ENCODE data around the gene PFDN1. TPM values are rescaled to one million over a fixed set of nuclear protein-coding genes. Genes with fewer than 3 reads are reported as not detected.

PFDN1 gene
- total and polyA plus RNA-seq, 8 donors: 45.7 to 98.9 (median 87.3) TPM

DNA sequence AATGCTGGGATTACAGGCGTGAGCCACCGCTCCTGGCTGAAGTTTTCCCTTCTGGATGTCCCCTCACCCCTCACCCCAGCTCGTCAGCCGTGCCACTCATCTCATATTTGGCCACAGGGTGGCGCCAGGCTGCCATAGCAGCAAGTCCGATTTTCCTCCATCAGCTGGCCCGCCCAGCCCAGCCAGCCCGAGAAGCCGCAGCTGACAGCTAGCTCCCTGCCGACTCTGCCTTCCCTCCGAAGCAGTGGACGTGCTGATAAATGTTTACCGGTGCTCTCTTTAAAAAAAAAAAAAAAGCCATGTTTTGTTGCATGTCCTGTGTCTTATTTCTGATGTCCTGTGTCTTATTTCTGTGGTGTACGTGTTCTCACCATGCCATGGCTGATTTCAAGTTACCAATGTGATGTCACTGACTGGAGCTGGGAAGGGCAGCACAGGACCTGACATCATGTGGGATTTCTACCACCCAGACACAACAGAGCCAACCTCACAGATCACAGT, 58.3 kb downstream of the PFDN1 start:
- DNase-seq: peak; percentile 60 to 97 (median 92)
- peak; percentile 79 for ATAC-seq
- intact Hi-C loops (cut with DNase I): loop anchor here (5.0 to 10.0 kb wide), 2 partner anchors 100 to 108 kb away; partner anchors contain the start of gene HBEGF (in 1 of the 2)
- Histone ChIP-seq H3K4me1 (peaks cover 30 to 59% of the 10 kb centered on the region in 2 donors), H3K4me3 (no peak overlapping the region), H3K27ac (peak overlapping the region in 1 of 2 donors; percentile 66), H3K27me3 (no peaks in the 10 kb centered on the region), H3K36me3 (peaks cover 0 to 51% of the 10 kb centered on the region in 2 donors), H3K9me3 (no peaks in the 10 kb centered on the region)
- TF ChIP-seq, protein P1, sequence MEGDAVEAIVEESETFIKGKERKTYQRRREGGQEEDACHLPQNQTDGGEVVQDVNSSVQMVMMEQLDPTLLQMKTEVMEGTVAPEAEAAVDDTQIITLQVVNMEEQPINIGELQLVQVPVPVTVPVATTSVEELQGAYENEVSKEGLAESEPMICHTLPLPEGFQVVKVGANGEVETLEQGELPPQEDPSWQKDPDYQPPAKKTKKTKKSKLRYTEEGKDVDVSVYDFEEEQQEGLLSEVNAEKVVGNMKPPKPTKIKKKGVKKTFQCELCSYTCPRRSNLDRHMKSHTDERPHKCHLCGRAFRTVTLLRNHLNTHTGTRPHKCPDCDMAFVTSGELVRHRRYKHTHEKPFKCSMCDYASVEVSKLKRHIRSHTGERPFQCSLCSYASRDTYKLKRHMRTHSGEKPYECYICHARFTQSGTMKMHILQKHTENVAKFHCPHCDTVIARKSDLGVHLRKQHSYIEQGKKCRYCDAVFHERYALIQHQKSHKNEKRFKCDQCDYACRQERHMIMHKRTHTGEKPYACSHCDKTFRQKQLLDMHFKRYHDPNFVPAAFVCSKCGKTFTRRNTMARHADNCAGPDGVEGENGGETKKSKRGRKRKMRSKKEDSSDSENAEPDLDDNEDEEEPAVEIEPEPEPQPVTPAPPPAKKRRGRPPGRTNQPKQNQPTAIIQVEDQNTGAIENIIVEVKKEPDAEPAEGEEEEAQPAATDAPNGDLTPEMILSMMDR (IDR thresholded peaks at IDR 0.05): peak; percentile 83 to 85

DNA sequence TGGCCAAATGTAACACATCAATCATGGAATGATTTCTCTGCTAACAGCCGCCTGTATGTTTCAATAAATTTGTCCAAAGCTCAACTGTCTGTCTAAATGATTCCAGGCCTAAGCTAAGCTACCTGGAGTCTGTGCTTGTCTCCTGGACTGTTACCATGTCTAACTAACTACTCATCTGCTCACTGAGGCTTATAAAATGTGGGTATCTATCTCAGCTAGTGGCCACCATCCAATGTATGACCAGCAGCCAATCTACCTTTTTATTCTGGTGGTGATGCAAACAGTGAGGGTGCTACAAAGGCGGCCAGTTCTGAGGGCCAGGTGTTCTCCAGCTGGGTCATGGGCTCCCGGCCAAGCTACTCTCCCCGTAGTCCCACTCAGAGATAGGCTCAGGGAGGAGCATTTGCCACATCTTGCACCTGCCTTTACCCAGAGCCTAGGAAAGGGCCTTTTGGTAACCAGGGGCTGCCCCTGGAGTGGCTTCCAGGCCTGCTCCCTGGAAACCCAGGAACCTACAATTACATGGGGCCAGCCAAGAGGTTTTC, 59.1 kb downstream of the PFDN1 start:
- H3K36me3 ChIP-seq: peaks cover 0 to 46% of the 10 kb centered on the region in 2 donors
- peaks cover 30 to 63% of the 10 kb centered on the region in 2 donors for H3K4me1 ChIP-seq
- H3K27me3 ChIP-seq: no peaks in the 10 kb centered on the region
- no peak overlapping the region for H3K4me3 ChIP-seq
- H3K9me3 ChIP-seq: no peaks in the 10 kb centered on the region
- intact Hi-C loops (cut with DNase I): loop anchor here (5.0 to 10.0 kb wide), 2 partner anchors 101 to 109 kb away; partner anchors contain the start of gene HBEGF (in 1 of the 2)
- ATAC-seq (no peak), DNase-seq (no peak)
- TF ChIP-seq, protein P1 (IDR thresholded peaks at IDR 0.05): no peak
- H3K27ac ChIP-seq: no peak overlapping the region

DNA sequence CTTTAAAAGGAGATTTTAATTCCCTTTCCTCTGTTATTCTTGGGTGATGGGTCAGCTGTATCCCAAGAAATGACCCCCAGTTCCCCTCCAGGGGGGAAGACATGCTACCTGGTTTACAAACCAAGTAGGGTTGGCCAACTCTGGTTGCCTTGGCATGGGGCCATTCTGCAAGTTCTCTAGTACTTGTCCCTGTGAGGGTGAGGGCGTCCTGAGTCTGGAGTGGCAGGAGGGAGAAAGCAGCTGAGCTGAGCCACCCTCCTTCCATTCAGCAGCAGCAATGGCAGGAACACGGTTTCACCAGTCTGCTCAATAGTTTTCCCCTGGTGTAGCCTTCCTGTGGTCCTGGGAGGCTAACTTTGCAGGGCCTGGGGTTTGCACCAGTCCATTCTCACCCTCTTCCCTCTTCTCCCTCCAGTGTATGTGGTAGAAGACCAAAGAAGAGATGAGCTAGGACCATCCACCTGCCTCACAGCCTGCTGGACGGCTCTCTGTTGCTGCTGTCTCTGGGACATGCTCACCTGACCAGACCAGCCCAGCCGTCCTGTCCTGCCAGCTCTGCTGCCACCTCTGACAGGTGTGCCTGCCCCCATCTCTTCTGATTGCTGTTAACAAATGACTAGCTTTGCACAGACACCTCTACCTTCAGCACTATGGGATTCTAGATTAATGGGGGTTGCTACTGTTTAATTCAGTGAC, 59.9 kb downstream of the PFDN1 start:
- DNase-seq: peak in 1 of 4 donors; percentile 59
- Histone ChIP-seq H3K27me3 (no peaks in the 10 kb centered on the region), H3K4me3 (no peak overlapping the region), H3K9me3 (no peaks in the 10 kb centered on the region), H3K27ac (no peak overlapping the region), H3K4me1 (peaks cover 30 to 63% of the 10 kb centered on the region in 2 donors), H3K36me3 (peaks cover 0 to 38% of the 10 kb centered on the region in 2 donors)
- peak; percentile 3 for ATAC-seq
- TF ChIP-seq, protein P1 (IDR thresholded peaks at IDR 0.05): no peak
- intact Hi-C loops (cut with DNase I): loop anchor here (5.0 to 10.0 kb wide), 2 partner anchors 102 to 109 kb away; partner anchors contain the start of gene HBEGF (in 1 of the 2)

DNA sequence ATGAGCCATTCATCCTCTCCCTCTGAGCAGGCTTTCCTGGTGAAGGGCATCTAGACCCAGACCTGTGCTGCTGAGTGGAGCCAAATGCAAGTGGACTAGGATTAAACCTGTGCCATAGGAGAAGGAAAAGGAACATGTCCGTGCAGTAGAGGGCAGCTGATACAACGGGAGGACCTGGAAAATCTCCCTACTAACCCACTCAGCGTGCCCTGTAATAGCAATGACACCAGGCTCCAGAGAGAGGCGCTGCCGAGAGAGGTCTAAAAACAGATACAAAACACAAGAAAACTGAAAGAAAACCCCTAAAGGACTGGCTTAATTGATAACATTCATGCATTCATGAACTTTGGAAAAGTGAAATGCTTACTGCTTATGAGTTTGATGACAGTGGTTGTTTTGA, 60.8 kb downstream of the PFDN1 start:
- ATAC-seq (no peak), DNase-seq (no peak)
- Histone ChIP-seq H3K9me3 (no peaks in the 10 kb centered on the region), H3K4me3 (no peak overlapping the region), H3K36me3 (peaks cover 0 to 31% of the 10 kb centered on the region in 2 donors), H3K4me1 (peaks cover 30 to 66% of the 10 kb centered on the region in 2 donors), H3K27ac (no peak overlapping the region), H3K27me3 (no peaks in the 10 kb centered on the region)
- TF ChIP-seq, protein P1 (IDR thresholded peaks at IDR 0.05): no peak
- intact Hi-C loops (cut with DNase I): loop anchor here (5.0 to 10.0 kb wide), 2 partner anchors 103 to 110 kb away; partner anchors contain the start of gene HBEGF (in 1 of the 2)

All from left lung (tissue), 10 donors.